CD4-positive, alpha-beta T cell treated with Interleukin-15 for 1 hour (primary cell): ENCODE data around the gene ZNF280D.
"Not testable (repeated sequence)": the region's sequence is repeated elsewhere in the genome, so short reads cannot be mapped to it uniquely, and the experiment has no call there.

Experiments used
- DNase-seq: peaks from one replicate; pipeline ENCODE4 v3.0.0-alpha.2; 2020

Gene ZNF280D

DNA sequence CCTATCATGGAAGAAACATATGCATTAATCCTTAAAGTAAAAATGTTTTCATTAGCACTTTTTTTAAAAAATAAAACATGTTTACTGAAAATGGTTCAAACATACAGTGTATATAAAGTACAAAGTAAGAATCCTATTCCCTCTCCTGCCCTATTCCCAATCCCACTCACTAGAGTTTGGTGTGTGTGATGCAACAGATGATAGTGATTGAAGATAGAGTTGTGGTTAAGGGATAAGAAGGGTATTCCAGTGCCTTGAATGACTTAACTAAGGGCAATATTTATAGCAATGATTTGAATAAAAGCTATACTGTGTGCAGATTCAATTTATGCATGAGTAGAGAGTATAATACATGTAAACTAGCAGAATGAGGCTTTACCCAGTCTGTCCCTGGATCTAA is 18.1 kb downstream of the ZNF280D start:
- DNase-seq: no peak

DNA sequence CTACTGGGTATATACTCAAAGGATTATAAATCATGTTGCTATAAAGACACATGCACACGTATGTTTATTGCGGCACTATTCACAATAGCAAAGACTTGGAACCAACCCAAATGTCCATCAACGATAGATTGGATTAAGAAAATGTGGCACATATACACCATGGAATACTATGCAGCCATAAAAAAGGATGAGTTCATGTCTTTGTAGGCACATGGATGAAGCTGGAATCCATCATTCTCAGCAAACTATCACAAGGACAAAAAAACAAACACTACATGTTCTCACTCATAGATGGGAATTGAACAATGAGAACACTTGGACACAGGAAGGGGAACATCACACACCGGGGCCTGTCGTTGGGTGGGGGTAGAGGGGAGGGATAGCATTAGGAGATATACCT is 23.8 kb downstream of the ZNF280D start:
- not testable (repeated sequence) for DNase-seq

DNA sequence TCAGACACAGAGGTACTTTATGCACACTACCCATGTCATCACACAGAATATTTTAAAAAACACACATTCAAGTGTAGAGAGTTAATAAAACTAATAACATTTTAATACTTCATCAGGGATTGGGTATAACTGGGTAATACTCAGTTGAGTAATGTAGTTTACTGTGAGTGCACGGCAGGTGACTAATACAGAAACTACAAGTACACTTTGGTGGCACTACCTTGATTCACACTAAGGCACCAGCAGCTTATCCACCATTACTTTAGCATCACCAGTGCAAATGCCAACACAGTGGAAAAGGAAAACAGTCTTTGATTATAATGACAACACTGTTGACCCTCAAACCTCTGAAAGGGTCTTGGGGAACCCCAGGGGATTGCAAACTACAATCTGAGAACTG is 33.6 kb downstream of the ZNF280D start:
- DNase-seq: no peak

DNA sequence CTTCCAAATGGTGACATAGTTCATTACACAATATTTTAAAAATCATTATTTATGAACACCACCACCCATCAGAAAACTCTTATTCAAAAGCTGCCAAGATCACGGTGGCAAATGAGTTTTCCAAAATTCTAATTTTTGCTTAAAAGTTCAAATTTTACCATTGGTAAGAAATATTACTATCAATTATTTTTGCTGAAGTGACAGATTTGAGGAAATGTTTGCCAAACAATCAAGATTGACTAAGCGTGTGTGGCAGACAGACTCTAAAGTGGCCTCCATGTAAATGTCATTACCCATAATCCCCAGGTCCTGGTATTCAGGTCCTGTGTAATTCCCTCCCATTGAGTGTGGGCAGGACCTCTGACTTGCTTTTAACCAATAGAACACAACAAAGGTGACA is 35.0 kb downstream of the ZNF280D start:
- DNase-seq: no peak

DNA sequence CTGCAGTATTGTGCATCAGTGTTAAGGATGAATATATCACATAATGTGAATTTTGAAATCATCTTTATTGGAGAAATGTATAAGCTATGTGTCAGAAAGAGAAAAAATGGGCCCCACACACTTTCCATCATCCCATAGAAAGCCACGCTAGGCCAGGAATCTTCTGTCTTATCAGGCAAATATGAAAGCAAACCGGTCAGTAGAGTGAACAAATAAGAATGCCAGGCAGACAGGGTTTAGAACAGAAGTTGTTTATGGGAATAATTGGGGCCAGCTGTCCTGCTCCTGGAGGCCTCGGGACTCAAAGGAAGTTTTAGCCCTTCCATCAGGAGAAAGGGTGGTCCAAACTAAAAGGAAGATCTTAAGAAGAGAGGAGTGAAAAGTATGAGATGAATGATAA is 39.5 kb downstream of the ZNF280D start:
- DNase-seq: no peak

DNA sequence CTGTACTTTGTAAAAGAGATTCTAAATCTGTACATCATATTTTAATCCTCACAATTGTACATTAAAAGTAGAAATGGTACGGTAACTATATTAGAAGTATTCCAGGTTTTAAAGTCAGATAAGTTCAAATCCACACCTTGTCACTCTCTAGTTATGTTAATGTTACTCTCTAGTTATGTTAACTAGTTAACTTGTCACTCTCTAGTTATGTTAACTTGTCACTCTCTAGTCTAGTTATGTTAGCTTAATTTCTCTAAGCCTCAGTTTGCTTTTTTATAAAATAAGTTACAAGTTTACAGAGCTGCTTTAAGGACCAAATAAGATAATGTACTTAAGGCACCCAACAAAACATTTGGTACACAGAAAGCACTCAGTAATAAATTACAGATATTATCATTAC is 42.6 kb downstream of the ZNF280D start:
- DNase-seq: no peak

DNA sequence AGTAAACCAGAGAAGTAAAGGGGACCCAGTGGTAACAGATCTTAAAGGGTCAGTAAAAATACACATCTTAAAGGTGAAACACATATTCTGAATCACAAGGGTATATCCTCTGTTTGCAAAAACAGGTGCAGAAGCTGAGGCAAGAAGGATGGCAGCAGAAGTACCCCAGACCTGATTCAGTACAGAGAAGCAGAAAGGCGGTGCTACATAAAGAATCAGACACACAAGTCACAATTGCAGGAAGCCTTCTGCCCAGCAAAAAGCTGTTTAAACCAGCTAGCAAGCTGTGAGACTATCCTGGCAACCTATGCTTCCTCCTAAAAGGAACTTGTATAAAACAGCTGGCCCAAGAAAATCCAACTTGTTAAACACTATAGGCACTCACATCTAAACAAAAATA is 49.4 kb downstream of the ZNF280D start:
- no peak for DNase-seq

DNA sequence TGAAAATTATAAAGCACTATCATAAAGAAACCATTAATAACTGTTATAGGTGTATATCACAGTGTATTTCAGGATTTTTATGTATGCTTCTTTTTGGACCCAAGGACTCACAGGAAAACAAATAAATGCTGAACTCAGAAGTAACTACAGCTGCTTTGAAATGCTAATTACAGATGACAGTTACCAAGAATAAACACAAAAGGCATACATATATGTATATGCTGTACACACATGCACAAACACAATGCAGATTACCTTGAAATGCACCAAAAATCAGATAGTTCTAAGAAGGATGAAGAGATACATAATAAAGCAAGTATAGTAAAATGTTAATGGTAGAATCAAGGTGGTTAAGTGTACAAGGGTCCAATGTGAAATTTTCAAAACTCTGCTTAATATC is 52.2 kb downstream of the ZNF280D start:
- DNase-seq: no peak

DNA sequence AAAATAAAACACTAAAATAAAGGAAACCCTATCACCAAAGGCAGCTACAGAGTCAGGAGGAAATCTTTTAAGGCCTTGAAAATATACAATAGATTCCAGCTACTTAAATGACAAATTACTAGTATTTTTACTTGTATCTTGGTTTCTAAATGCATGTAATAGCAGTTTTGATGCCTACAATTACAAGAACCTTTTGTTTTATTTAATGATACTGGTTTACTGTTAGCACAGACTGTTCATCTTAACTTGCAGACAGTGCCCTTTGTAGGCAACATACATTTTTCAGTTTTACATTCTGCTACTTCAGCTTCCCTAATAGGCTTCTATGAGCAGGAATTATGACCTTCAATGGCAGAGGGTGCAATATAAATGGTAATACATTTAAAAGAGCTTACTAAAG is 54.1 kb downstream of the ZNF280D start:
- no peak for DNase-seq

DNA sequence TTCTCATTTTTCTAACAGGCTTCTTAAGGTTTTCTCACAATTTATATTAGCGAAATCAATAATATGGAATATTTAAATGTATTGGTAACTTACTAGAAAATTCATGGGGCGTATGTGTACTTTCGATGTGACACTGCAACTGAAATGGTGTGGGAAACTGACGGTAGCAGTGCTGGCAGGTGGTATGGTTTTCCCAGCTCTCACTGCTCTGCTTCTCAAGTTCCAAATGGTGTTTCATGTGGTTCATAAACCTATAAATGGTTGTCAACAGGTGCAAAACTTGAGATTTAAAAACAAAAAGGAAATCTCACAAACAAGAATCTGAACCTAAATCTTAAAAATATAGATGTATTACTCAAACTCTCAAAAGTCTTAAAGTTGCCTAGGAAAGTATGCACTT is 54.7 kb downstream of the ZNF280D start:
- no peak for DNase-seq

DNA sequence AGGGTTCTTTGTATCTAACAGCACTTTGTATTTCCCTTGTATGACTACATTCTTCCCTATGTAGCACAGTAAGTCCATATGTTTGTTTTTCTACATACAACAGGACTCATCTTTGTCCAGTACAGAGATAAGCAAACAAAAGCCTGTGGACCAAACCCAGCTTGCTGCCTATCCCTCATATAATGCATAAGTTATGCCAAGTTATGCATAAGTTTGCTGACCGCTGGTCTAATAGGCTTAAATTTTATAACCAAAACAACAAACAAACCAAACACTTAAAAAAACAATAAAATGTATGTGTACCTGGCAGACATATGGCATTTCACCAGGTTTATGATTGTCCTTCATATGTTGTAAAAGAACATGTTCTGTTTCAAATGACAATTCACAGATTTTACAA is 56.0 kb downstream of the ZNF280D start:
- DNase-seq: no peak

DNA sequence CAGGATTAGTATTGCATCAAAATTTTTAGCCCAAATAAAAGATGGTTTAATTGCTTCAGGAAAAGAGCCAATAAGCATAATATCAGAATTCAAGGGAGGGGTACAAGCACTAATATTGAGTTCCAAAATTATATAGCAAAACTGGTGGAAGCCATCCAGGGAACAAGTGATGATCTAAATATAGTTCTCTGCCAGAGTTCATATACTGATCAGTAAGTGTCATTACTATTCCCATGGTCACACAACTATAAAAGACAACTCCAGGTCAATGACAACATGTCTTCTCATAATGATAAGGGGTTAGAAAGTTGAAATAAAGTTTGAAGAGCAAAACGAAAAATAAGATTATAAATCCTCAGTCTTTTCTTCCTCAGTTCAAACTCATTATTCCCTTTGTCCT is 57.4 kb downstream of the ZNF280D start:
- DNase-seq: no peak

DNA sequence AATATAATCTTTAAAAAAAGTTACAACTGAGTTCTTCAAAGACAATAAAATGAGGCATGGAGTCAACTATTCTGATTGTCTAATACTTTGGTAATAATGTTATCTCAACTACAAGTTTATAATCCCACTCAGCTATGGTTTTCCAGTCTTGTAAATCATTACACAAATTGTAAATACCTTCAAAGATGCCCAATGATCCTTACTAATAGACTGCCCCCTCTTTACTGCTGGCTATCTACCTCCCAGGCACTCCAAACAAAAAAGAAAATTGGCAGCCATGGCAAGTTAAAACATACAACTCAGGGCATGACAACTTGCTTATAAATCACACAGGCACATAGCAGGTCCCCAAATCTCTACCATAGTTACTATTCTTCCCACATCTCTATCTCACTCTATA is 58.5 kb downstream of the ZNF280D start:
- DNase-seq: no peak

DNA sequence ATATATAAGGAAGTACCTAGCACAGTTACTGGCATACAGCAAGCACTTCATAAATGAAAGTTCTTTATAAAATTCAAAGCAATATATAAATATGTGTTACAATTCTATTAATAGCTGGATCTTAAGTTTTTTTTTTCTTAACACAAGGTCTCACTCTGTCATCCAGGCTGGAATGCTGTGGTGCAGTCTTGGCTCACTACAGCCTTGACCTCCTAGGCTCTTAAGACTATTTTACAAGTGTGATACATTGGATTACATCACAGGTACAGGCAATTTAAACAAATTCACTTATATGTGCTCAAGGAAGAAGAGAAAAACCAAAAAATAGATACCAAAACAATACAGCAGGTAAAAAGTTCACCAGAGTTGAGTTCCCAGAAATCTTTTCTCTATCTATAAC is 60.6 kb downstream of the ZNF280D start:
- DNase-seq: no peak

DNA sequence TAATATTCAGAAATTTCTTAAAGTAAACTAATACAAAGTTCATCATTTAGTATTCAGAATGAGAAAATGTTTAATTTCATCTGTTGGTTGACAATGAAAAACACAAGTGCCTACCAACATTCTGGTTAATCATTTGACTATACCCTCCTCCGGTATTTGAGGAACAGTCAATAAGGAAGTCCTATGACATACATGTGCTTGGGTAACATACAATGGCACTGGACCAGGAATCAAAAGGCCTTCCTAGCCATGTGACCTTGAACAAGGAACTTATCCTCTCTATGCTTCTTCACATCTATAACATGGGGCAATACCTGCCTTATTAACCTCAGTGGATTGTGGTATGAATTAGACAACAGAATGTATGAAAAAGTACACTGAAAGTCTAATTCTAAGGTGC is 65.8 kb downstream of the ZNF280D start:
- no peak for DNase-seq

DNA sequence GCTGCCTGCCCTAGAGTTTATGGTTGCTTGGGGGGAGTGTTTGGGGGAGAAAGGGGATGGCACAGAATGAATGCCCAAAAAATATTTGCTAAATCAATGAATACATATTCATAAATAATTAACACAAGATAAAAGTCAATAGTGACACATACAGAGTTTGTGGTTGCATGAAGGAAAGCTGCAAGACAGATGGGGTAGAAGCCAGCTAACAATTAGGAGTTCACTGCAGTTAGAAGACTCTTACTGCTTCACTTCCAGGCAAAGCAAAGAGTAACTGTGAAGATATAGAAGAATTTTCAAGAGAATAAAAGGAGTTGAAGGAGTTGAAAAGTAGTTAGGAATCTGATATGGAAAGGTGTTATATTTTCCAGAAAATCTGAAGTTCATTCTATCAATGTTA is 72.4 kb downstream of the ZNF280D start:
- DNase-seq: no peak

DNA sequence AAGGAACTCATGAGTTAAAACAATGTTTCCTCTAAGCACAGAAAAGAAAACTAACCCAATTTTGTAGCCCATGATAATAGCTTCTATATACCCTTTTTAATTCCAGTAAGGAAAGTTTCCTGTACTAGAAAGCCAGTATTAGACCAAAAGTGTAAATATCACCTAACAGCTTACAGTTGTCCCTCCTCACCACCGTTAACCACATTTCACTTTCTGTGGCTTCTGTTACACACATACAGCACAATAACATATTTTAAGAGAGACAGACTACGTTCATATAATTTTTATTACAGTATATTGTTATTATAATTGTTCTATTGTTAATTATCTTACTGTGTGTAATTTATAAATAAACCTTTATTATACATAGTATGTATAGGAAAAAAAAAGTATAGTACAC is 74.1 kb downstream of the ZNF280D start:
- DNase-seq: no peak

DNA sequence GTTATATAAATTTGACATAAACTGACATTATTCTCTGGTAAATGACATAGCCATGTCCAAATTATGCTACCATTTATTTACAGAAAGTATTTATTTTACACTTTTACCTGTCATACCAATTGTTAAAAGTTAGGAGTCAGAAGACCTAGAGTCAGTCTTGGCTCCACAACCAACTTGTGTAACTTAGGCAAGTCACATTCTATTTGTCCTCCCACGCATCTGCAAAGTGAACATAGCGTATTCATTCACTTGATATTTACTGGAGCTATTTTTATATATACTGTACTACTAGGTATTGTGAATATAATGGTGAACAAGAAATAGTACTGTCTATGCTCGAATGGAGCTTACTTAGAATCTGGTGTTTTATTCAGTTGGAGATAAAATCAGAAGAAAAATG is 78.7 kb downstream of the ZNF280D start:
- DNase-seq: no peak

DNA sequence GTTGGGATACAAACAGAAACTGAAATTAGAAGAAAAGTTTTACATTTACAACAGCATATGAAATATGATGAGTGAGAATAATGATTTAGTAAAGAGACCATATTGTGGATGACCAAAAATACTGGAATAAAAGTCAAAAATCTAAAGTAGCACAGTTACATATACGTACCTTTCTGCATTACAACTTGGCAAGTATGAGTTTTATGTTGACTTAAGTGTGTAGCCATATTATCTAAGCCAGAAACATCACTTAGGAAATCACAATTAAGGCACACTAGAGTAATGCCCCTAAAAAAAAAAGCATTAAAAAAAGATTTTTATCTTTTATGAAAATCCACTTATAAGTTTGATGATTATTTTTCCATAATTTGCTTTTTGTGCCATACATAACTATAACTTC is 79.1 kb downstream of the ZNF280D start:
- DNase-seq: no peak

DNA sequence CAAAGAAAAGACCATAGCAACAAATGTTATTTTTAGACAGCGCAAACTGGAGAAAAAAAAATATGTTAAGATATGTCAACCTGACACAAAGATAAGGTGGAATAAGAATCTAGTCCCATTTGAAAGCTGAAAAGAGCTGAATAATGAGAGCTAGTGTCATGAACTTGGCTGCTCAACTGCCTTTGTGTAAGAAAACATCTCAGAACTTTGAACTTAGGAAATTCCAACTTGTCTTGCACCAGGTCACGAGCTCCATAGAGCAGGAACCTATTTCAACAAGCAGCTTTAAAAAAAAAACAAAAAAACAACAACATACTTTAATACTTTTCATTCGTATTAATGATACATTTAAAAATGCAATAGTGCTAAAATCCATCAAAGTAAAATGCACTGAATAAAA is 79.5 kb downstream of the ZNF280D start:
- no peak for DNase-seq

DNA sequence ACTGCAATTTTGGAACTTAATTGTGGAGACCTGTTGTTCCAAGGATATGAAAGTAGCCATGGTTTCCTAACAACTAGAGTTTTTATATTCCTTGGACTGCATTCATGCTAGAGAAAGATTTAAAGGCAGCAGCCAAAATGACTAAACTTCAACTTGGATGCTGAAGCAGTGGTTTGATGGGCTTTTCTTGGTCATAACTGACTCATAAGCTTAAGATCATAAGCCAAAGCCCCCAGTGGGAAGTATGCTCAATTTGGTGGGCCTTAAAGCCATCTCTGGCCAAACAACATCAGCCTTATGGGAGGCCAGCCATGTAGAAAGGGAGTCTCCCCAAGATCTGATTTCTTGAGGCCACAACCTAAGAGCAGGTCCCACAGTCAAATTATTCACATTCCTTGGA is 80.2 kb downstream of the ZNF280D start:
- DNase-seq: no peak

DNA sequence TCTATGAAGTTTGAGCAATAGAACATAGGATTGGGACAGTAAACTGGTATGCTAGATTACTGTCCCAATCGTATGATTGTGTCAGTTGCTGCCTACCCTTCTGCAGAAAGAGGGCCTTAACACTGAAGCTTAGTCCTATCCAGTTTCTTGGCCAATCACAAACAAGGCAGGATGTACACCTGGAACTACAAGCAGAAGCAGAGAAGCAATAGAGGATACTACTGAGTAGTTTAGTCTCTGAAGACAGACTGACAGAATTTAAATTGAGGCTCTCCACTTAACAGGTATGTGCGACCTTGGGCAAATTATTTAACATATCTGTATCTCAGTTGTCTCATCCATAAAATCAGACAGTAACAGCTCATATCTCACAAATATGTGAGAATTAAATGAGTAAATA is 85.0 kb downstream of the ZNF280D start:
- DNase-seq: no peak

DNA sequence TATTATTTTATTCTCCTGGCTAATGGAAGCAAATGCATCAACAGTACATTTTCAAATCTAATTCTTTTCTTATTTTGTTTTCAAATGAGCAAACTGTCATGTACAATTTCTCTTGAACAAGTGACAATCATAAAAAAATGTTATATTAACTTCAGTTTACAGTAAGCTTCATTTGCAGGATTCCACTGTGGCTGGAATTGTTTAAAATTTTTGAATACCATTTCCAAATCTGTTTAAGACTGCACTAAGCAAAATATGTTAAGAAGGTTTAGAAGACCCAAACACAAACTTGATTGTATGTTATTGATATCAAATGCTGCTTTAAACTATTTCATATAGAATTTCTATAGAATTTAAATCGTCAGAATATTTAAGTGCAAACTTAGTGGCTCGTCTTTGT is 92.8 kb downstream of the ZNF280D start:
- no peak for DNase-seq

DNA sequence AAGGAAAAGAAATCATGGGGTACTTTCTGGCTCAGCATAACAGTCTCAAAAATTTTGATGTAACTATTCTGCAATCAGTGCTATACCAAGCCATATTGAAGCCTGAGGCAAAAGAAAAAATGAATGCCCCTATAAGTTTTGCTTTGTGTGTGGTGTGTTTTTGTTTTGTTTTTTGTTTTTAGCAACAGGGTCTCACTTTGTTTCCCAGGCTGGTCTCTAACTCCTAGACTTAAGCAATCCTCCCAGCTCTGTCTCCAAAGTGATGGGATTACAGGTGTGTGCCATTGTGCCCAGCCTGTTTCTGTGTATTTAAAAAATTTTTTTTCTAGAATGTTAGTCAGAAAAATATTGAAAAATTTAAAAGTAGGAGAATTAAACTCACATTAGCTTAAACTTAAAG is 93.2 kb downstream of the ZNF280D start:
- DNase-seq: no peak

DNA sequence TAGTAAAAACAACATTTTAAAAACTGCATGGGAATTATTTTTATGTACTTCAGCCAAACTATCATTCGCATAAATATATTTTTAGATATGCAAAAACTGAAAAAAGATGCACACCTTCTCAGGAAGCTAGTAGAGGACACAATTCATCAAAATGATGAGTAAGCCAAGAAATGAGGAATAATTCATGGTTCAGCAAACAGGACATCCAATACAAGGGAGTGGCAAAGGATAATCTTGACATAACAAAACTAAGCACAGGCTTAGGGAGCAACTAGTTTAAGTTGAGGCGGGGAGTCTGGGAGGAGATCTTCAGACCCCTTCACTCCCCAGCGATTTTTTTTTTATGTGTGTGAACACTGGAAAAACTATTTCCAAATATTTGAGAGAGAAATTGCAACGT is 93.7 kb downstream of the ZNF280D start:
- DNase-seq: no peak

DNA sequence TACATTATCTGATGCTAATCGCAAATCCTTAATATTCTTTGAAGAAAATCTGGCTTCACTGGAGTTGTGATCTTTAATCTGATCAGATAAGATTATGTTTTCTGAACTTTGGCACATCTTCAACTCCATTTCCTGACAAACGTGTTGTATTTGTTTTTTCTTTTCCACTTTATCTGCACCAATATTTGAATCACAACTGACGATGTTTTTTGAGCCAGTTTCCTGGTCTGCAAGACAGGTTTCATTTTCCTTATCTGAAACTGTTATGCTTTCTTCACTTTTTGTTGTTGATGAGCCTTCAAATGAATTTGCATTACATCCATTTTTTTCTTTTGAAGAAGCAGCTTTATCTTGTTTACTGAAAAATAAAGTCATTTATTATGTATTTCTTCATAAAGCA is 101.5 kb downstream of the ZNF280D start:
- no peak for DNase-seq
